Measurements from ENCODE around the gene PPL.

PPL gene

GRCh38 chr16:4890026-4890425 is 46.9 kb downstream of the PPL start:
- TF ChIP-seq, protein P1, sequence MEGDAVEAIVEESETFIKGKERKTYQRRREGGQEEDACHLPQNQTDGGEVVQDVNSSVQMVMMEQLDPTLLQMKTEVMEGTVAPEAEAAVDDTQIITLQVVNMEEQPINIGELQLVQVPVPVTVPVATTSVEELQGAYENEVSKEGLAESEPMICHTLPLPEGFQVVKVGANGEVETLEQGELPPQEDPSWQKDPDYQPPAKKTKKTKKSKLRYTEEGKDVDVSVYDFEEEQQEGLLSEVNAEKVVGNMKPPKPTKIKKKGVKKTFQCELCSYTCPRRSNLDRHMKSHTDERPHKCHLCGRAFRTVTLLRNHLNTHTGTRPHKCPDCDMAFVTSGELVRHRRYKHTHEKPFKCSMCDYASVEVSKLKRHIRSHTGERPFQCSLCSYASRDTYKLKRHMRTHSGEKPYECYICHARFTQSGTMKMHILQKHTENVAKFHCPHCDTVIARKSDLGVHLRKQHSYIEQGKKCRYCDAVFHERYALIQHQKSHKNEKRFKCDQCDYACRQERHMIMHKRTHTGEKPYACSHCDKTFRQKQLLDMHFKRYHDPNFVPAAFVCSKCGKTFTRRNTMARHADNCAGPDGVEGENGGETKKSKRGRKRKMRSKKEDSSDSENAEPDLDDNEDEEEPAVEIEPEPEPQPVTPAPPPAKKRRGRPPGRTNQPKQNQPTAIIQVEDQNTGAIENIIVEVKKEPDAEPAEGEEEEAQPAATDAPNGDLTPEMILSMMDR (IDR thresholded peaks at IDR 0.05; ENCODE audit: extremely low read depth, insufficient read depth, missing control alignments): no peak
- in situ Hi-C loops (cut with MboI; ENCODE audit: low pct_unique_long_range_greater_than_20kb, low sequenced_read_pairs, unreplicated experiment): no loop called here
- no peak for DNase-seq (ENCODE audit: low spot score)

- in situ Hi-C loops (cut with MboI; ENCODE audit: low pct_unique_long_range_greater_than_20kb, low sequenced_read_pairs, unreplicated experiment): no loop called here
- DNase-seq (ENCODE audit: low spot score): no peak
- TF ChIP-seq, protein P1 (IDR thresholded peaks at IDR 0.05; ENCODE audit: extremely low read depth, insufficient read depth, missing control alignments): no peak
Observed at GRCh38 chr16:4888428-4889135, 48.4 kb downstream of the PPL start.

GRCh38 chr16:4886151-4886550 is 50.8 kb downstream of the PPL start:
- in situ Hi-C loops (cut with MboI; ENCODE audit: low pct_unique_long_range_greater_than_20kb, low sequenced_read_pairs, unreplicated experiment): no loop called here
- no peak for DNase-seq (ENCODE audit: low spot score)

GRCh38 chr16:4884972-4885874 is 51.7 kb downstream of the PPL start:
- TF ChIP-seq, protein P1 (IDR thresholded peaks at IDR 0.05; ENCODE audit: extremely low read depth, insufficient read depth, missing control alignments): no peak
- in situ Hi-C loops (cut with MboI; ENCODE audit: low pct_unique_long_range_greater_than_20kb, low sequenced_read_pairs, unreplicated experiment): no loop called here

More at GRCh38 chr16:4886151-4886550, 50.8 kb downstream of the PPL start:
- TF ChIP-seq, protein P1 (IDR thresholded peaks at IDR 0.05; ENCODE audit: extremely low read depth, insufficient read depth, missing control alignments): no peak

DNA sequence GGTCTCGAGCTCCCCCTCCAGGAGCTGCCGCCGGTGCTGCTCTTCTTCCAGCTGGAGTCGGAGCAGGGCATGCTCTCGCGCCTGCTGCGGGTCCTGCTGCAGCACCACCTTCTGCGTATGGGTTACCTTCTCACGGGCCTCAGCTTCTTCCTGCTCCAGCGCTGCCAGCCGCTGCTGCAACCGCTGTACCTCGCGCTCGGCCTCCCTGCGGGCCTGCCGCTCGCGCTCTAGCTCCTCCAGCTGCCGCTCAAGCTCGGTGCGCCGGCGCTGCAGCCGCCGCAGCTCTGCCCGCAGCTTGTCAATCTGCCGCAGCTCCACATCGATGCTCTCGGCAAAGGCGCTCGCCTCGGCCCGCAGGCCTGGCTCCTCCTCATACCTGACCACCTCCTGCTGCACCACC is 52.7 kb downstream of the PPL start:
- no peak for DNase-seq (ENCODE audit: low spot score)
- in situ Hi-C loops (cut with MboI; ENCODE audit: low pct_unique_long_range_greater_than_20kb, low sequenced_read_pairs, unreplicated experiment): no loop called here
- TF ChIP-seq, protein P1 (IDR thresholded peaks at IDR 0.05; ENCODE audit: extremely low read depth, insufficient read depth, missing control alignments): no peak

More at GRCh38 chr16:4884972-4885874, 51.7 kb downstream of the PPL start:
- DNase-seq (ENCODE audit: low spot score): no peak

GRCh38 chr16:4883501-4883900 is 53.4 kb downstream of the PPL start:
- in situ Hi-C loops (cut with MboI; ENCODE audit: low pct_unique_long_range_greater_than_20kb, low sequenced_read_pairs, unreplicated experiment): no loop called here
- TF ChIP-seq, protein P1 (IDR thresholded peaks at IDR 0.05; ENCODE audit: extremely low read depth, insufficient read depth, missing control alignments): no peak

More at GRCh38 chr16:4883501-4883900, 53.4 kb downstream of the PPL start:
- DNase-seq (ENCODE audit: low spot score): no peak
